Activated naive CD4-positive, alpha-beta T cell treated with anti-CD3 and anti-CD28 coated beads, Interleukin-2, amount 50 U/mL, for 72 hours (primary cell): Measurements from ENCODE around the gene RAB11FIP3. TPM values are rescaled to one million over a fixed set of nuclear protein-coding genes. Genes with fewer than 3 reads are reported as not detected.
"Not testable (repeated sequence)": the region's sequence is repeated elsewhere in the genome, so short reads cannot be mapped to it uniquely, and the experiment has no call there.

ENCODE experiments used
- ATAC-seq, 2 donors: fragments of 150-1000 bp; cut with Tn5 transposase; 2 replicates each; pipeline ENCODE4 v1.10.0; 2021; ENCODE audit warnings: mild to moderate bottlenecking in 2 of 2, moderate library complexity in 2 of 2
- DNase-seq, 2 donors: peaks; one replicate each; pipeline ENCODE4 v3.0.0; 2021 to 2022; ENCODE audit warnings: low spot score in 2 of 2
- H3K27ac Mint-ChIP-seq, 2 donors: one replicate each; pipeline ENCODE4 v1.8.0; 2022; ENCODE audit warnings: mild to moderate bottlenecking in 2 of 2, mixed read lengths in 2 of 2
- H3K36me3 Mint-ChIP-seq, 2 donors: one replicate each; pipeline ENCODE4 v1.8.0; 2022; ENCODE audit warnings: mixed read lengths in 2 of 2
- H3K9me3 Mint-ChIP-seq, 2 donors: one replicate each; pipeline ENCODE4 v1.8.0; 2022; ENCODE audit warnings: mixed read lengths in 2 of 2
- total RNA-seq, 2 donors: library from RNA; stranded (reverse); gene quantifications; one replicate each; pipeline ENCODE4 v1.2.3, GENCODE V29; 2022

RAB11FIP3 gene
- total RNA-seq, 2 donors from 2014 or later = 18.6 to 32.0 TPM

DNA sequence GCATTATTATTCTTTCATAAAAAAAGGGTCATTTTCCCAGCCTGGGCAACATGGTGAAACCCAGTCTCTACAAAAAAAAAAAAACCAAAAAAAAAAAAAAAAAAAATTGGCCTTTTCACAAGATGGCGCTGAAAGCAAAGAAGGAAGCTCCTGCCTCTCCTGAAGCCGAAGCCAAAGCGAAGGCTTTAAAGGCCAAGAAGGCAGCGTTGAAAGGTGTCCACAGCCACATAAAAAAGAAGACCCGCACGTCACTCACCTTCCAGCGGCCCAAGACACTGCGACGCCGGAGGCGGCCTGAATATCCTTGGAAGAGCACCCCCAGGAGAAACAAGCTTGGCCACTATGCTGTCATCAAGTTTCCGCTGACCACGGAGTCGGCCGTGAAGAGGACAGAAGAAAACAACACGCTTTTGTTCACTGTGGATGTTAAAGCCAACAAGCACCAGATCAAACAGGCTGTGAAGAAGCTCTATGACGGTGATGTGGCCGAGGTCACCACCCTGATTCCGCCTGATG lies 38.8 kb upstream of the RAB11FIP3 start:
- Mint-ChIP-seq H3K27ac (no peak overlapping the region), H3K9me3 (no peaks in the 10 kb centered on the region), H3K36me3 (peaks cover 0 to under 1% of the 10 kb centered on the region in 2 donors)
- ATAC-seq (no peak), DNase-seq (no peak)

DNA sequence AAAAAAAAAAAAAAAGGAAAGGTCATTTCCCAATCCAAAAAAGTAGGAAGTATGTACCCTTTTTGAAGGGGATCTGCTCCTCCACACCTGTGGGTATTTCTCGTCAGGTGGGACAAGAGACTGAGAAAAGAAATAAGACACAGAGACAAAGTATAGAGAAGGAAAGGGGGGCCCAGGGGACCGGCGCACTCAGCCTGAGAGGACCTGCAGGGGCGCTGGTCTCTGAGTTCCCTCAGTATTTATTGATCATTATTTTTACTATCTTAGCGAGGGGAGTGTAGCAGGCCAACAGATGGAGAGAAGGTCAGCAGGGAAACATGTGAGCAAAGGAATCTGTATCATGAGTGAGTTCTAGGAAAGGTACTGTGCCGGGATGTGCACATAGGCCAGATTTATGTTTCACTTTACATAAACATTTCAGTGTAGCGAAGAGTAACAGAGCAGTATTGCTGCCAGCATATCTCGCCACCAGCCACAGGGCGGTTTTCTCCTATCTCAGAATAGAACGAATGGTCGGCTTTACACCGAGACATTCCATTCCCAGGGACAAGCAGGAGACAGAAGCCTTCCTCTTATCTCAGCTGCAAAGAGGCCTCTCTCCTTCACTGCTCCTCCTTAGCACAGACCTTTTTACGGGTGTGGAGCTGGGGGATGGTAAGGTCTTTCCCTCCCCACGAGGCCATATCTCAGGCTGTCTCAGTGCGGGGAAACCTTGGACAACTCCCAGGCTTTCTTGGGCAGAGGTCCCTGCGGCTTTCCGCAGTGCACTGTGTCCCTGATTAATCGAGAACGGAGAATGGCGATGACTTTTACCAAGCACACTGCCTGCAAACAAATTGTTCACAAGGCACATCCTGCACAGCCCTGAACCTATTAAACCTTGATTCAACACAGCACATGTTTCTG lies 37.4 kb upstream of the RAB11FIP3 start:
- not testable (repeated sequence) for H3K27ac Mint-ChIP-seq, DNase-seq, H3K36me3 Mint-ChIP-seq, ATAC-seq, H3K9me3 Mint-ChIP-seq

DNA sequence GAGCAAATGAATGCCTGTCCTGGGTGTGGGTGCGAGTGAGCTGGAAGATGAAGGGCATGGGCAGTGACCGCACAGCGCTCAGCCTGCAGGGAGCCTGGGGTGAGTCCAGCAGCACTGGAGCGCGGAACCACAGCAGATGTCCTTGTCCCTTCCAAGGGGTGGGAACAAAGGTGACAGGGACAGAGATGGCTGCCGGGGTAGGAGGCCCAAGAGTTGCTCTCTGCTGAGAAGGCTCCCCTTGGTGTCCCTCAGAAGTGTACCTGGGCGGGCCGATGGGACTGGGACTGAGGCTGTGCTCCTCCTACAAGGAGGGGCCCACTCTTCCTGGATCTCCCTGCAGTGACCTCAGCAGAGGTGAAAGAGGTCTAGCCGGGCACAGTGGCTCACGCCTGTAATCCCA lies 36.1 kb upstream of the RAB11FIP3 start:
- ATAC-seq (no peak), DNase-seq (no peak)
- H3K9me3 Mint-ChIP-seq = no peaks in the 10 kb centered on the region
- H3K36me3 Mint-ChIP-seq = peaks cover 0 to 7% of the 10 kb centered on the region in 2 donors
- no peak overlapping the region for H3K27ac Mint-ChIP-seq

DNA sequence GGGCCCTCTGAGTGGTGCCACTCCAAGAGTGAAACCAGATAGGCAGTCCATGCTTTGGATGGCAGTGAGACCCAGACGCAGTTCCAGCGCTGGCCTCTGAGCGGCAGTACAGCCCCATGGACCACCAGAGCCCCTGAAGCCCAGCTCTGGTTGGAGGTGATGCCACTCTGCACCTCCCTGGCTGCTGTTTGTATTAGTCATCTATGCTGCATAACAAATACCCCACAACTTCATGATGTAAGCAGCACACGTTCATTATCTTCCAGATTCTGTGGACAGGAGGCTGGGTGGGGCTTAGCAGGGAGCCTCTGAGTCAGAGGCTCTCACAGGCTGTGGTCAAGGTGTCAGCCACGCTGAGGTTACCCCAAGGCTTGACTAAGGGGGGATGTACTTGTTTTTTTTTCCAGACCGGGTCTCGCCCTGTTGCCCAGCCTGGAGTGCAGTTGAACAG lies 33.5 kb upstream of the RAB11FIP3 start:
- ATAC-seq (peak; percentile 94 to 97), DNase-seq (peak; percentile 79 to 92)
- H3K36me3 Mint-ChIP-seq = peaks cover 0 to 7% of the 10 kb centered on the region in 2 donors
- no peaks in the 10 kb centered on the region for H3K9me3 Mint-ChIP-seq
- peak overlapping the region in 1 of 2 donors; percentile 85 for H3K27ac Mint-ChIP-seq

DNA sequence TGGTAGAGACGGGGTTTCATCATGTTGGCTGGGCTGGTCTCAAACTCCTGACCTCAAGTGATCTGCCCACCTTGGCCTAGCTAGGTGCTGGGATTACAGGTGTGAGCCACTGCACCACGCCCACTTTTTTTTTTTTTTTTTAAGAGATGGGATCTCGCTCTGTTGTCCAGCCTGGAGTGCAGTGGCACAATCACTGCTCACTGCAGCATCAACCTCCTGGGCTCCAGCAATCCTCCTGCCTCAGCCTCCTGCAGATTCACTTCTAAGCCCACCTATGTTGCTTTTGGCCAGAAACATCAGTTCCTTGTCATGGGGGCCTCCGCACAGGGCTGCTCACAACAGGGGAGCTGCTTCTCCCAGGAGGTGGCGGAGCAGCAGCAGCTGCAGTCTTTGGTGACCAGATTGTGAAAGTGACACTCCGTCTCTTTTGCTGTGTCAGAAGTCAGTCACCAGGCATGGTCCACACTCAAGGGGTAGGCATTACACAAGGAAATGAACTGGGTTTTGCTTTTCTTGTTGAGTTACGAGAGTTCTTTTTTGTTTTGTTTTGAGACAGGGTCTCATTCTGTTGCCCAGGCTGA lies 32.9 kb upstream of the RAB11FIP3 start:
- no peaks in the 10 kb centered on the region for H3K9me3 Mint-ChIP-seq
- DNase-seq (no peak), ATAC-seq (peak; percentile 26 to 57)
- peaks cover 0 to 7% of the 10 kb centered on the region in 2 donors for H3K36me3 Mint-ChIP-seq
- peak overlapping the region; percentile 14 to 85 for H3K27ac Mint-ChIP-seq

DNA sequence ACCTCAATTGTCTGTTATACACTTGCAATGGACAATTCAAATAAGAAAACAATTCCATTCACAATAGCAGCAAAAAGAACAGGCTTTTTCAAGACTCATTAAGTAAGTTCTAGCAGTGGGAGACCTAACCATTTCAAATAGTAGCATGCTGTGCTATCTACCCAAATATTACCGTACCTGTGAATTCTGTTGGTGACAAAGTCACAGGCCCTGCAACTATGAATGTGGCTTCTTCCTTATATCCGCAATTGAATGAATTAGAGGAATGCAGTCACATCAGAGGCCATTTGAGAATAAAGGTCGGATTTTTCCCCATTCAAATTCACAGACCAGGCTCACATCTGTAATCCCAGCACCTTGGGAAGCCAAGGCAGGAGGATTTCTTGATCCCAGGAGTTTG lies 29.2 kb upstream of the RAB11FIP3 start:
- Mint-ChIP-seq H3K36me3 (peaks cover 0 to 7% of the 10 kb centered on the region in 2 donors), H3K27ac (no peak overlapping the region), H3K9me3 (no peaks in the 10 kb centered on the region)
- no peak for DNase-seq
- no peak for ATAC-seq

DNA sequence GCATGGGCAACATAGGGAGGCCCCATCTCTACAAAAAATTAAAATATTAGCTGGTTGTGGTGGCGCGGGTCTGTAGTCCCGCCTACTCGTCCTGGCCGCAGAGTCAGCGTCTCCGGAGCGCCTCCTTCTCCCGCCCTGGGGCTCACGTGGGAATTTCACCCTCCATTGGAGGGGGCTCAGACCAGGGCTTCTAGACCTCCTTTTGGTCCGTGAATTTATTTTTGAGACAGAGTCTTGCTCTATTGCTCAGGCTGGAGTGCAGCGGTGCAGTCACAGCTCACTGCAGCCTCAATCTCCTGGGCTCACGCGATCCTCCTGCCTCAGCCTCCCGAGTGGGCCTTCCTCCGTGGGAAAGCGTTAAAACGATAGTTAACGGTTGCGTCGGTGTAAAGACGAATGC lies 28.8 kb upstream of the RAB11FIP3 start:
- ATAC-seq = no peak
- Mint-ChIP-seq H3K36me3 (peaks cover 0 to 7% of the 10 kb centered on the region in 2 donors), H3K27ac (no peak overlapping the region), H3K9me3 (no peaks in the 10 kb centered on the region)
- DNase-seq = no peak

DNA sequence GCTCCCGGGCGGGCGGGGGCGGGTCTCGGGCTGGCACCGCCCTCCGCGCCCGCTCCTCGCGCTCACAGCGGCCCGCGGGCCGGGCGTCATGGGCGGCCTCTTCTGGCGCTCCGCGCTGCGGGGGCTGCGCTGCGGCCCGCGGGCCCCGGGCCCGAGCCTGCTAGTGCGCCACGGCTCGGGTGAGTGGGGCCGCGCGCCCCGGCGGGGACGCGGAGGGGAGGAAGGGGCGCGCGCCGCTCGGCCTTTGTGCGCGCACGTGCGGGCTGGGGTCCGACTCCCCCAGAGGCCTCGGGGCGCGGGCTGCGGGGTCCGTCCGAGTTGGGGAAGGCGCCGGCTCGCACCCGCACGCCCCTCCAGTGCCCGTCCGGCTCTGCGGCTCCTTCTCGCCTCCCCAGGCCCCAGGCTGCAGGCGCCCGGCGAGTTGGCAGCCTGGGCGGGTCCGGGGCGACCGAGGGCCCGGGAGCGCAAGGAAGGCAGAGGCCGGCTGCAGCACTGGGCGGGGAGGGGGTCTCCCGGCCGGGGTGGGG lies 28.3 kb upstream of the RAB11FIP3 start, which contains the start of gene NME4:
TSS of gene NME4 (plus strand) at position 65 of the 527 bp plus-strand sequence. CDS start at position 89, 24 bp downstream.
- Mint-ChIP-seq H3K27ac (peak within 1 kb of the TSS in 1 of 2 donors; percentile 36), H3K36me3 (peaks cover 0 to under 1% of the 10 kb centered on the region in 2 donors), H3K9me3 (no peaks in the 10 kb centered on the region)
- ATAC-seq (peak in 1 of 2 donors; percentile 12), DNase-seq (no peak)

DNA sequence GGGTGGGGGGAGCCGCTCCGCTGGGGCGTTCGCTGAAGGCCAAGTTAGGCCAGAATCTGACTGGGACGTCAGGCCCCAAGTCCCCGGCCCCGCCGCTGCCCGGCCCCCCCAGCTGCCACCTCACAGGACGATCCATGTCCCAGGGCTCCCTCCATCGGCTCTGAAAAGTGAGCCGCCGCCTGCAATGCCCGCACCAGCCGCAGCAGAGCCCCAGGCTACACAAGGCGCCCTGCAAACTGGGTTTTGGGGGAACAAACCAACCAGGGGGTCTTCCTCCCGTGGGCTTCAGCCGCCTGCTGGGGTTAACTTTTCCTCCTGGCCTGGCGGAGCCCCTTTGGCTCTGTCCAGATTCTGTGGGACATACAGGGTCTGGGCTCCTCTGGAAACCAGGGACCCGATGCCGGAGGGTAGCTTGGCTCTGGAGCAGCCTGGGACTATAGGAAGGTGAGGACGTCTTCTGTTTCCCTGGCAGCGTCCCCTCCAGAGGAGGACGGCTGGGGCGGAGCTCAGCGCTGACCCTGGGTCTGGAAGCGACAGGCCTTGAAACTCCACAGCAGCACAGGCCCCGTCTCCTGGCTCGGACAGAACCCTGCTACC lies 27.6 kb upstream of the RAB11FIP3 start:
- peak overlapping the region in 1 of 2 donors; percentile 36 for H3K27ac Mint-ChIP-seq
- H3K9me3 Mint-ChIP-seq = no peaks in the 10 kb centered on the region
- peak in 1 of 2 donors; percentile 51 for DNase-seq
- ATAC-seq = no peak
- H3K36me3 Mint-ChIP-seq = no peaks in the 10 kb centered on the region

DNA sequence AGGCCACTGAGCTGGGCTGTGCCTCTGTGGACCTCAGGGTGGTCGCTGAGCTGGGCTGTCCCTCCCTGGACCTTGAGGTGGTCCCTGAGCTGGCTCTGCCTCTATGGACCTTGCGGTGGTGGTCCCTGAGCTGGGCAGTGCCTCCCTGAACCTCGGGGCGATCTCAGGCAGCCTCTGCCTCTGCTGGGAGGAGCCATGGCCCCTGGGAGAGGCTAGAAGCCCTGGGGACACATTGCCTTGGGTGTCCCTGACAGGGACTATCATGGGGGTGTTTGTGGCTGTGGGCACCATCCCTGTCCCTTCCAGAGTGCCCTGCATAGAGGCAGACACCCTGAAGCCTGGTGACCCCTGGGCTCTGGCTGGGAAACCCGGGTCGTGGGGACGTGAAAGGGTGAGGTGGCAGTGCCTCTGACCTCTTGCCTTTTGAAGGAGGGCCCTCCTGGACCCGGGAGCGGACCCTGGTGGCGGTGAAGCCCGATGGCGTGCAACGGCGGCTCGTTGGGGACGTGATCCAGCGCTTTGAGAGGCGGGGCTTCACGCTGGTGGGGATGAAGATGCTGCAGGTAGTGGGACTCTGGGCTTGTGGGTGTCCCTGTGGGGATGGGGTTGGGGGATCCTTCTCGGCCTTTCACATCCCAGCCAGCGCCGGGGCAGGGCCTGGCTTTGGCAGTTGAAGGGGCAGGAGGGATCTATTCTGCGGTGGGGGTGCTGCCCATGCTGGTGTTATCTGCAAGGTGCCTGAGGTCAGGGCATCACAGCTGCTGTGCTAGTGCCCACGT lies 26.7 kb upstream of the RAB11FIP3 start:
- ATAC-seq (no peak), DNase-seq (no peak)
- Mint-ChIP-seq H3K9me3 (no peaks in the 10 kb centered on the region), H3K36me3 (no peaks in the 10 kb centered on the region), H3K27ac (no peak overlapping the region)

DNA sequence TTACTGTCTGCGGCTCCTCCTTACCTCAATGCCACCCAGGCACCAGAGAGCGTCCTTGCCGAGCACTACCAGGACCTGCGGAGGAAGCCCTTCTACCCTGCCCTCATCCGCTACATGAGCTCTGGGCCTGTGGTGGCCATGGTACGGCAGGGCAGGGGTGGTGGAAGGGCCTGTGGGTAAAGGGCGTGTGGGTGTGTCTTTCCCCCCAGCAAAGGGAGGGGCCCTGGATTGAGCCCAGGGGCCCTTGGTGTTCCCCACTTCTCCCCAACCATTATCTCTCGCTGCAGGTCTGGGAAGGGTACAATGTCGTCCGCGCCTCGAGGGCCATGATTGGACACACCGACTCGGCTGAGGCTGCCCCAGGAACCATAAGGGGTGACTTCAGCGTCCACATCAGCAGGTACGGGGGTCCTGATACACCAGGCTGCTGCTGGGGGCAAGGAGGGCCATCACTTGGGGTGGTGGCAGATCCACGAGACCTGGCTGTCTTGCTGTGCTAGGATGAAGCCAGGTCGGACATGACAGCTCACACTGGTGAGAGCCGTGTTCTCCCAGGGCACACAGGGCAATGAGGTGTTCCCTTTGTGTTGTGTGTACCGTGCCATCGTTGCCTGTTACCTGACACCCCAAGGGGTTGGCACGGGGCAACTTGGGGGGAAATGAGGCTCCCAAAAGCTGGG lies 26.0 kb upstream of the RAB11FIP3 start:
- ATAC-seq (no peak), DNase-seq (no peak)
- H3K36me3 Mint-ChIP-seq = no peaks in the 10 kb centered on the region
- H3K9me3 Mint-ChIP-seq = no peaks in the 10 kb centered on the region
- H3K27ac Mint-ChIP-seq = no peak overlapping the region

DNA sequence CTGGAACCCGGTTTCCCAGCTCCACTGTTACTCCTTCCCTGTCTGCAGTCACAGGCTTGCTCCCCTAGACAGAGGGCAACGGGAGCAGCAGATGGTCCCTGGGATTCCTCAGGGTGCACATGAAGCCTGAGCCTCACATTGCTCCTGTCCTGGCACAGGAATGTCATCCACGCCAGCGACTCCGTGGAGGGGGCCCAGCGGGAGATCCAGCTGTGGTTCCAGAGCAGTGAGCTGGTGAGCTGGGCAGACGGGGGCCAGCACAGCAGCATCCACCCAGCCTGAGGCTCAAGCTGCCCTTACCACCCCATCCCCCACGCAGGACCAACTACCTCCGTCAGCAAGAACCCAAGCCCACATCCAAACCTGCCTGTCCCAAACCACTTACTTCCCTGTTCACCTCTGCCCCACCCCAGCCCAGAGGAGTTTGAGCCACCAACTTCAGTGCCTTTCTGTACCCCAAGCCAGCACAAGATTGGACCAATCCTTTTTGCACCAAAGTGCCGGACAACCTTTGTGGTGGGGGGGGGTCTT lies 25.3 kb upstream of the RAB11FIP3 start:
- Mint-ChIP-seq H3K27ac (no peak overlapping the region), H3K9me3 (no peaks in the 10 kb centered on the region), H3K36me3 (no peaks in the 10 kb centered on the region)
- DNase-seq (no peak), ATAC-seq (no peak)

DNA sequence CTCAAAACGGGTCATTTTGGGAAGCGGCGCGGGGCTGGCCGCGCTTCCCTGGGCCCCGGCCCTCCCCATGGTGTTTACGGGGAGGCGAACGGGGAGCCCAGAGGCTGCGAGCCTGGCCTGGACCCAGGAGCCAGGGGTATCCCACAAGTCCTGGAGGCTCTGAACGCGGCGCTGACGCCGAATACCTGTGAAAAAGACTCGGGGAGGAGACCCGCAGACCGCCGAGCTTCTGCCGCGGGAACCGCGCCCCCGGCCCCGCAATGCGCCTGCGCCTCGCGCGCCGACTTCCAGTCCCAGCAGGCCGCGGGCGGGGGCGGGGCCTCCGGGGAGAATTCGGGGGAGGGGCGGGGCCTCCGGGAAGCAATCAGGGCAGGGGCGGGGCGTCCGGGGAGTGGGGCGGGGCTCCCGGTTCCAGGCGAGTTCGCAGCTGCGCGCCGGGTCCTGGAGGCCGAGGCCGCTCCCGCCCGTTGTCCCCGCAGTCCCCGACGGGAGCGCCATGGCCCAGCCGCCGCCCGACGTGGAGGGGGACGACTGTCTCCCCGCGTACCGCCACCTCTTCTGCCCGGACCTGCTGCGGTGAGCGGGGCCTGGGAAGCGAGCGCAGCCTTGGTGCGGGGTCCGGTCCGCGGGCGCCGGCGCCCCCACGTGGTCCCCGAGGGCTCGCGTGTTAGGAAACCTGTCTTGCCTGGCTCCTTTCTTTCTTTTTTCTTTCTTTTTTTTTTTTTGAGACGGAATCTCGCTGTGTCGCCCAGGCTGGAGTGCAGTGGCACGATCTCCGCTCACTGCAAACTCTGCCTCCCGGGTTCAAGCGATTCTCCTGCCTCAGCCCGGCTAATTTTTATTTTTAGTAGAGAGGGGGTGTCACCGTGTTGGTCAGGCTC lies 23.7 kb upstream of the RAB11FIP3 start, which contains the start of gene DECR2:
TSS of gene DECR2 (plus strand) at position 418 of the 881 bp plus-strand sequence. CDS start at position 497, 79 bp downstream.
- Mint-ChIP-seq H3K36me3 (no peaks in the 10 kb centered on the region), H3K9me3 (no peaks in the 10 kb centered on the region), H3K27ac (peak within 1 kb of the TSS; percentile 86 to 91)
- peak; percentile 95 to 97 for DNase-seq
- peak; percentile 89 for ATAC-seq

DNA sequence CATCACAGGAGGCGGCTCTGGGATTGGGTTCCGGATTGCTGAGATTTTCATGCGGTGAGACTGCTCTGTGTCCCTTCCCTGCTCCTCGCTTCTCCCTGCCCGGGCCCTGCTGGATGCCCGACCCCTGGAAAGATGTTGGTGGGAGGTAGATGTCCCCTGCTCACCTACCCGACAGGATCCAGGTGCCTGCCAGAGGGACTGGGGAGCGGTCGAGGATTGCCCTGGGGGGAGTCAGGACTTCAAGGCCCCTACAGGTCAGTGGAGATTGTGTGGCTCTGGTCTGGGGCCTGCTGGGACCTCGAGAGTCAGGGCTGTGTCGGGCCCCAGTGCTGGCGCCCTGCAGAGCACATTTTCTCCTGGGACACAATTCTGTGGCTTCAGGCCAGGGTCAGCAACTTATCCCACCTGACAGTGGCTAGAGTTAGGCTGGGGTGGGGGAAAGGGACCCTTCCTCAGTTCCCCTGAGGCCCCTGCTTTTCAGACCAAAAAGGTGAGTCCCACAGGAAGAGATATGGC lies 20.4 kb upstream of the RAB11FIP3 start:
- no peaks in the 10 kb centered on the region for H3K36me3 Mint-ChIP-seq
- peak overlapping the region in 1 of 2 donors; percentile 75 for H3K27ac Mint-ChIP-seq
- ATAC-seq (no peak), DNase-seq (no peak)
- no peaks in the 10 kb centered on the region for H3K9me3 Mint-ChIP-seq
